ENCODE data around the gene SEMA4A.
"Not testable (repeated sequence)": the region's sequence is repeated elsewhere in the genome, so short reads cannot be mapped to it uniquely, and the experiment has no call there.

Gene SEMA4A

GRCh38 chr1:156124557-156125483, 28.6 kb upstream of the SEMA4A start:
- H3K9me3 ChIP-seq (ENCODE audit: control insufficient read depth, insufficient read depth, low read length), result no peaks in the 10 kb centered on the region
- peaks cover 76% of the 10 kb centered on the region for H3K4me1 ChIP-seq (ENCODE audit: insufficient read depth, low read length)
- no peaks in the 10 kb centered on the region for H3K36me3 ChIP-seq (ENCODE audit: insufficient read depth, low read length)
- no peak overlapping the region for H3K9ac ChIP-seq (ENCODE audit: low read depth, low read length)

GRCh38 chr1:156125544-156125943, 27.8 kb upstream of the SEMA4A start:
- not testable (repeated sequence) for H3K9me3 ChIP-seq (ENCODE audit: control insufficient read depth, insufficient read depth, low read length); H3K9ac ChIP-seq (ENCODE audit: low read depth, low read length); H3K36me3 ChIP-seq (ENCODE audit: insufficient read depth, low read length)
- peaks cover 73% of the 10 kb centered on the region for H3K4me1 ChIP-seq (ENCODE audit: insufficient read depth, low read length)

DNA sequence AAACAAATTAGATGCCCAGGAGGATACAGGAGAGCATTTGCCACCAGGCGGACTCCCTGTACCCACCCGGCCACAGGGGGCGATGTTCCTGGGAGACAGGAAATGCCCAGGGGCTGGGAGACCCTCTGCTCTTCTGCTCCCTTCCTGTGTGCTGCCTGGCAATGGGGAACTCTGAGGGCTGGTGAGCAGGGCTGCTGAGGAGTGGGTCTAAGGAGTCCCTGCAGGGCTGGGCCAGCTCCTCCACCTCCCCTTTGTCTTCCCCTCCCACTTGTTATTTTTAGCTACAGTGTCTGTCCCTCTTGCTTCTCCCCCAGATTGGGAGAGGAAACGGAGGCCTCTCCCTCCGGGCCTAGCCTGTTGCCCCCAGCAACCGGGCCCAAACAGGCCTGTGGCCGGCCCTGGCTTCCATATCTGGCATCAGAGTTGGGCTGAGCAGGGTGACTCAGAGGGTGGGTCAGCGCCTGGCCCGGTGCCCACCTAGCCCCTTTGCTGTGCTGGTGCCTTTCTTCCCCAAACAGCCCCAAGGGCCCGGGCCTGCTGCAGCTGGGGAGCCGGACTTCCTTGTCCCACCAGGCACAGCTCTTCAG, 27.2 kb upstream of the SEMA4A start:
- Histone ChIP-seq H3K36me3 (ENCODE audit: insufficient read depth, low read length) (peaks cover 5% of the 10 kb centered on the region; the same call in 1 of the 2 replicates), H3K9me3 (ENCODE audit: control insufficient read depth, insufficient read depth, low read length) (no peaks in the 10 kb centered on the region), H3K9ac (ENCODE audit: low read depth, low read length) (peak overlapping the region; percentile 37), H3K4me1 (ENCODE audit: insufficient read depth, low read length) (peaks cover 69% of the 10 kb centered on the region)

DNA sequence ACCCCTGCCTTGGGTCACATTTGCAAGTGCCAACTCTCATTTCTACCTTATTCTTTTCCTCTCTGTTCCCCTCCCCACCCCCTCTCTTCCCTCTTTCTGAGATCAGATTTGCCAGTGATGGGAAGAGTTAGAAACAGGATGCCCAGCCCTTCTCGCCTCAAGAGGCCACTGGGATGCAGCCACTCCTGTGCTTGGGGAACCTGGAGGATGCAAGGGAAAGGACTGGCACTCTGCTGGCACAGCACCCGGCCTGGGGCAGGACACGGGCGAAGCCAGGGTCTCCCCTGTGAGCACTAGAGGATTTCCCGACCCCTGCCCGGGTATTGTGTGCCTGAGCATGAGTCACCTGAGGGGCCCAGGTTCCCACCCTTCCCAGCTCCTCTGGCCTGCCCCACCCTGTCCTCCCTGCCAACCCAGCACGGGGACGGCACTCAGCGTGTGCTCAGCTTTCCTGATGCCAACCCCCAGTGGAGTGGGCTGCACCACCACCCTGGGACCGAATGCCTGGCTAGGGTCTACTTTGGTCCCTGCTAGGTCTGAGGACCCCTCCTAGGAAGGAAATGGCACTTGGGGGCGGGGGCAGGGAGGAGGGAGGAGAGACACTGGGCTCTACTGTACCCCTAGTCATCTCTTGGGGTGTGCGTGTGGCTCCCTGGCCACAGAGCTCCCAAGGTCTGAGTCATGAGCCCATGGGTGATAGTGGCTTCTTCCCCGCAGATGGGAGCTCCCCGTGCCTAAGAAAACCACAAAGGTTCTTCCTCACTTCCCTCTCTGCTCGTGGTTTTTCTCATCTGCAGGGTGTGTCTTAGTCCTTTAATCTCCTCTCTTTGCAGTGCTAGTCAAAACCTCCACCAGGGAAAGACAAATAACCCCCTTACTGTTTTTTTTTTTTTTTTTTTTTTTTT, 26.5 kb upstream of the SEMA4A start:
- peaks cover 5% of the 10 kb centered on the region; the same call in 1 of the 2 replicates for H3K36me3 ChIP-seq (ENCODE audit: insufficient read depth, low read length)
- peaks cover 62% of the 10 kb centered on the region for H3K4me1 ChIP-seq (ENCODE audit: insufficient read depth, low read length)
- no peaks in the 10 kb centered on the region for H3K9me3 ChIP-seq (ENCODE audit: control insufficient read depth, insufficient read depth, low read length)
- H3K9ac ChIP-seq (ENCODE audit: low read depth, low read length), result peak overlapping the region; percentile 37; the same call in 1 of the 2 replicates

GRCh38 chr1:156128308-156128653, 25.1 kb upstream of the SEMA4A start:
- H3K9ac ChIP-seq (ENCODE audit: low read depth, low read length), result no peak overlapping the region
- peaks cover 48% of the 10 kb centered on the region for H3K4me1 ChIP-seq (ENCODE audit: insufficient read depth, low read length)
- H3K36me3 ChIP-seq (ENCODE audit: insufficient read depth, low read length), result peaks cover 5% of the 10 kb centered on the region; the same call in 1 of the 2 replicates
- no peaks in the 10 kb centered on the region for H3K9me3 ChIP-seq (ENCODE audit: control insufficient read depth, insufficient read depth, low read length)

DNA sequence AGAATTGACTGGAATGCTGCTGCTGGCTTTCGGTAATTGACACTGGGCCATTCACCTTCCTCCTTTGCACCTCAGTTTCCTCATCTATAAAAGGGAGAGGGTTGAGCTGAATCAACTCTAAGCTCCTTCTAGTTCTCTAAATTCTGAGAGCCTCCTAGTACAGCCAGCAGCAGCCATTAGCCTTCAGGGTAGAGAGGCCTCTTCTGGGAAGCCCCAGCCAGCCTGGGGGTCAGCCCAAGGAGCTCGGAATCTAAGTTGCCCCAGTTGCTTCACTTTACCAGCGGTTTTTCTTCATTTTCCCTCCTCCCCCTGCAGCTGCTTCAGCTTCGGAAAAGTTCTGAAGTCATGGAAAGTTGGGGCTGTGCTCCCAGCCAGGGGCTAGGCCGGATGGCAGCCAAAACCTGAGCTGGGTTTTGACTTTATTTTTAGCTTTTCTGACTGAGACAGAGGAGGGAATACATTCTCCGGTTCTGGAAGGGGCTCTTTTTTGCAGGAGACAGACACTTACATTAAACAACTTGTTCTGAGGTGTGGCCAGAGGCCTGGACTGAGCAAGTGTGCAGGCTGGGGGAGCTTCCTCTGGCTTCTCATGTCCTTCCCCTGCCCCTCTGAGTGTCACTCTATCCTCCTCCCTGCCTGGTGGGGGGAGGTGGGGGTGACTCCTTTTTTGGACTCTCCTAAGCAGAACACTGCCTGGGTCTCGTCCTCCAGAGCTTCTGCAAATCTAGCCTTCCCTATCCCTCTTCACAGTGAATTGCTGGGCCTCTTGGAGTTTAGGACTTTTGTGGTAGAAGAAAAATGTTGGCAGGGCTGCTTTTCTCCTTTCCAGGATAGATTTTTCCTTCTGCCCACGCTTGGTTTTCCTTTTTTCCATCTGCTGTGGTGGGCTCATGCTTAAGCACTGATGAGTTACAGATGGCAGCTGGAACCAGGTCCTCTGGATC, 24.5 kb upstream of the SEMA4A start:
- H3K36me3 ChIP-seq (ENCODE audit: insufficient read depth, low read length), result peaks cover 8% of the 10 kb centered on the region
- H3K9me3 ChIP-seq (ENCODE audit: control insufficient read depth, insufficient read depth, low read length), result no peaks in the 10 kb centered on the region
- no peak overlapping the region for H3K9ac ChIP-seq (ENCODE audit: low read depth, low read length)
- H3K4me1 ChIP-seq (ENCODE audit: insufficient read depth, low read length), result peaks cover 45% of the 10 kb centered on the region

- Histone ChIP-seq H3K9ac (ENCODE audit: low read depth, low read length) (peak overlapping the region; percentile 4; the same call in 1 of the 2 replicates), H3K36me3 (ENCODE audit: insufficient read depth, low read length) (peaks cover 16% of the 10 kb centered on the region), H3K9me3 (ENCODE audit: control insufficient read depth, insufficient read depth, low read length) (no peaks in the 10 kb centered on the region), H3K4me1 (ENCODE audit: insufficient read depth, low read length) (peaks cover 38% of the 10 kb centered on the region)
These were observed 23.5 kb upstream of the SEMA4A start for GRCh38 chr1:156129687-156130577.

GRCh38 chr1:156130578-156130942, 22.8 kb upstream of the SEMA4A start:
- Histone ChIP-seq H3K36me3 (ENCODE audit: insufficient read depth, low read length) (peaks cover 17% of the 10 kb centered on the region), H3K9me3 (ENCODE audit: control insufficient read depth, insufficient read depth, low read length) (no peaks in the 10 kb centered on the region), H3K4me1 (ENCODE audit: insufficient read depth, low read length) (peaks cover 37% of the 10 kb centered on the region), H3K9ac (ENCODE audit: low read depth, low read length) (no peak overlapping the region)

GRCh38 chr1:156134716-156135435, 18.5 kb upstream of the SEMA4A start:
- Histone ChIP-seq H3K36me3 (ENCODE audit: insufficient read depth, low read length) (peaks cover 26% of the 10 kb centered on the region), H3K9ac (ENCODE audit: low read depth, low read length) (no peak overlapping the region), H3K4me1 (ENCODE audit: insufficient read depth, low read length) (peaks cover 5% of the 10 kb centered on the region), H3K9me3 (ENCODE audit: control insufficient read depth, insufficient read depth, low read length) (no peaks in the 10 kb centered on the region)

- Histone ChIP-seq H3K36me3 (ENCODE audit: insufficient read depth, low read length) (peaks cover 22% of the 10 kb centered on the region), H3K9me3 (ENCODE audit: control insufficient read depth, insufficient read depth, low read length) (no peaks in the 10 kb centered on the region), H3K9ac (ENCODE audit: low read depth, low read length) (no peak overlapping the region), H3K4me1 (ENCODE audit: insufficient read depth, low read length) (no peaks in the 10 kb centered on the region)
These were observed 17.2 kb upstream of the SEMA4A start for GRCh38 chr1:156135930-156136871.

DNA sequence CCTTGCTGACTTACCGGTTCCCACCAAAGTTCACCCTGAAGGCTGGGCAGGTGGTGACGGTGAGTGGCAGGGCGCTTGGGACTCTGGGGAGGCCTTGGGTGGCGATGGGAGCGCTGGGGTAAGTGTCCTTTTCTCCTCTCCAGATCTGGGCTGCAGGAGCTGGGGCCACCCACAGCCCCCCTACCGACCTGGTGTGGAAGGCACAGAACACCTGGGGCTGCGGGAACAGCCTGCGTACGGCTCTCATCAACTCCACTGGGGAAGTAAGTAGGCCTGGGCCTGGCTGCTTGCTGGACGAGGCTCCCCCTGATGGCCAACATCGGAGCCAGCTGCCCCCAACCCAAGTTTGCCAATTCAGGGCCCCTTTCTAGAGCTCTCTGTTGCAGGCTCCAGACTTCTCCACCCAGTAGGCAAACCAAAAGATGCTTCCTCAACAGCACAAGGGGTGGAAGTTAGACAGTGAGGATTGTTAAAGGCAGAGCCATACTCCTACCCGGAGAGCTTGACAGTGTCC, 16.4 kb upstream of the SEMA4A start:
- no peak overlapping the region for H3K9ac ChIP-seq (ENCODE audit: low read depth, low read length)
- H3K9me3 ChIP-seq (ENCODE audit: control insufficient read depth, insufficient read depth, low read length), result no peaks in the 10 kb centered on the region
- no peaks in the 10 kb centered on the region for H3K4me1 ChIP-seq (ENCODE audit: insufficient read depth, low read length)
- peaks cover 22% of the 10 kb centered on the region for H3K36me3 ChIP-seq (ENCODE audit: insufficient read depth, low read length)
